ENCODE data around the gene MEPE. TPM values are rescaled to one million over a fixed set of nuclear protein-coding genes. Genes with fewer than 3 reads are reported as not detected.
A peak's percentile ranks its signal among the peaks of the same experiment; 100 is the strongest.

Gene MEPE
- total RNA-seq, 1 donor from 2014 or later = not detected

DNA sequence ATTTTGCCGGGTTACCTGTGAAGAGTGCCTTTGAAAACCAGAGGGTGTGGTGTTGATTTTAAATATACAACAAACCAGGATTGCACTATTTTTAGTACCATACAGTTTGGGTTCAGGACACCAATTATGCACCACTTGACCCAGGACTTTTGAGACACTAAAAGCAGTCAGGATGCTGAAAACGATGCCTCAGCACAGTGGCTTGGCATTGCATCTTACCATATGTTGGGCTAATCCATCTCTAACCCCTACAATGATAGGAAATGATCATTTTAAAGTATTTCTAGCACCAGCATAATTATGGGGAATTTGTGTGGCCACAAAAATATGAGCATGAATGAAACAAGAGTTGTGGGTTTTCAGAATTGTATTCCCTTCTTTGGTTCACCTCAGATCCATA, 29.3 kb upstream of the MEPE start:
- TF ChIP-seq, protein P1, sequence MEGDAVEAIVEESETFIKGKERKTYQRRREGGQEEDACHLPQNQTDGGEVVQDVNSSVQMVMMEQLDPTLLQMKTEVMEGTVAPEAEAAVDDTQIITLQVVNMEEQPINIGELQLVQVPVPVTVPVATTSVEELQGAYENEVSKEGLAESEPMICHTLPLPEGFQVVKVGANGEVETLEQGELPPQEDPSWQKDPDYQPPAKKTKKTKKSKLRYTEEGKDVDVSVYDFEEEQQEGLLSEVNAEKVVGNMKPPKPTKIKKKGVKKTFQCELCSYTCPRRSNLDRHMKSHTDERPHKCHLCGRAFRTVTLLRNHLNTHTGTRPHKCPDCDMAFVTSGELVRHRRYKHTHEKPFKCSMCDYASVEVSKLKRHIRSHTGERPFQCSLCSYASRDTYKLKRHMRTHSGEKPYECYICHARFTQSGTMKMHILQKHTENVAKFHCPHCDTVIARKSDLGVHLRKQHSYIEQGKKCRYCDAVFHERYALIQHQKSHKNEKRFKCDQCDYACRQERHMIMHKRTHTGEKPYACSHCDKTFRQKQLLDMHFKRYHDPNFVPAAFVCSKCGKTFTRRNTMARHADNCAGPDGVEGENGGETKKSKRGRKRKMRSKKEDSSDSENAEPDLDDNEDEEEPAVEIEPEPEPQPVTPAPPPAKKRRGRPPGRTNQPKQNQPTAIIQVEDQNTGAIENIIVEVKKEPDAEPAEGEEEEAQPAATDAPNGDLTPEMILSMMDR (IDR thresholded peaks at IDR 0.05; ENCODE audit: insufficient read depth, low read length, severe bottlenecking) = no peak
- no peaks in the 10 kb centered on the region for H3K36me3 ChIP-seq (ENCODE audit: control insufficient read depth, insufficient read depth, low read length)
- FAIRE-seq (no peak), DNase-seq (ENCODE audit: low read depth) (no peak)
- no peak overlapping the region for H3K4me3 ChIP-seq (ENCODE audit: low read depth, low read length)
- H3K27me3 ChIP-seq (ENCODE audit: control insufficient read depth, insufficient read depth, low read length) = no peaks in the 10 kb centered on the region

DNA sequence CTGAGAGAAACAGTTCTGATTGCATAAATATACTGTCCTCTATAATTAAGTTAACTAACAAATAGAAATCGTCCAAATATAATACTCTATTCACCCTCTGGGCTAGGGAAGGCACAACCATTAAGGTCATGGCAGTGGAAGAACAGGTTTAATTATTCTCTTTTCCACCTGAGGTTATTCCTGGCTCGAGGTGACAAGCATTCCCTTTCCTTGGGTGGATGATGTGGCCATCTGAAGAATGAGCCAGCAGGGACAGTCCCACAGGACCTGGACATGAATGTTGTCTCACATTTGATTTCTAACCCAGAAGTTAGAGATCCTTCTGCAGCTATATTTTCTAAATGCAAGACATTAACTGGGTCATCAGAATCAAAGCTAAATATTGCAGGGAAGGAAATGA, 27.9 kb upstream of the MEPE start:
- FAIRE-seq = no peak
- TF ChIP-seq, protein P1 (IDR thresholded peaks at IDR 0.05; ENCODE audit: insufficient read depth, low read length, severe bottlenecking) = no peak
- DNase-seq (ENCODE audit: low read depth) = no peak
- Histone ChIP-seq H3K36me3 (ENCODE audit: control insufficient read depth, insufficient read depth, low read length) (no peaks in the 10 kb centered on the region), H3K27me3 (ENCODE audit: control insufficient read depth, insufficient read depth, low read length) (no peaks in the 10 kb centered on the region), H3K4me3 (ENCODE audit: low read depth, low read length) (no peak overlapping the region)

DNA sequence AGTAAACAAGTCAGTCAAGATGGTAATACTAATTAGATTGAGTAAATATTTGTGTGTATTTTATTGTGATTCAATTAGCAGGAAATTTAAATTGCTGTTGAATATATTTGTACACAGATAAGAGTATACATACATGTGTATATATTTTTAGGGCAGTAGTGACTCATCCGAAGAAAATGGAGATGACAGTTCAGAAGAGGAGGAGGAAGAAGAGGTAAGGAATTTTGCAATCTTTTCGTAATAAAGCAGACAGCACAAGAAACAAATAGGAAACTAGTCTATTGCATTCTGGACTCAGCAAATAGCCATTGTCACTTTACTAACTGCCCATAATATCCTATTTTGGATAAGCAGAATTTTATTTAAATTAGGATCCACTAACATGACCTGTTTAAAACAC, 26.8 kb upstream of the MEPE start:
- DNase-seq (ENCODE audit: low read depth) (peak; percentile 61), FAIRE-seq (no peak)
- H3K36me3 ChIP-seq (ENCODE audit: control insufficient read depth, insufficient read depth, low read length) = no peaks in the 10 kb centered on the region
- H3K4me3 ChIP-seq (ENCODE audit: low read depth, low read length) = no peak overlapping the region
- H3K27me3 ChIP-seq (ENCODE audit: control insufficient read depth, insufficient read depth, low read length) = no peaks in the 10 kb centered on the region
- TF ChIP-seq, protein P1 (IDR thresholded peaks at IDR 0.05; ENCODE audit: insufficient read depth, low read length, severe bottlenecking) = no peak

DNA sequence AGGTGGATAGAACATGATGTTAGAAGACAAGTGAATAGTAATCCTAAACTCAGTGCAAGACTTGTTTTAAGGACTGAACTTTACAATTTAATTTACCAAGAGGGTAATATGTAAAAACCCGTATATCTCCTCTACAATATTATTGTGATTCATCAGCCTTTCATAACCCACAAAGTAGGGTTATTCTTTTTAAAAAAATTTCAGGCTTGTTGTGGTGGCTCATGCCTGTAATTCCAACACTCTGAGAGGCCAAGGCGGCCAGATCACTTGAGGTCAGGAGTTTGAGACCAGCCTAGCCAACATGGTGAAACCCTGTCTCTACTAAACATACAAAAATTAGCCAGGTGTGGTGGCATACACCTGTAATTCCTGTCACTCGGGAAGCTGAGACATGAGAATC, 26.2 kb upstream of the MEPE start:
- no peaks in the 10 kb centered on the region for H3K36me3 ChIP-seq (ENCODE audit: control insufficient read depth, insufficient read depth, low read length)
- H3K27me3 ChIP-seq (ENCODE audit: control insufficient read depth, insufficient read depth, low read length) = no peaks in the 10 kb centered on the region
- DNase-seq (ENCODE audit: low read depth) (peak; percentile 10), FAIRE-seq (no peak)
- no peak overlapping the region for H3K4me3 ChIP-seq (ENCODE audit: low read depth, low read length)
- TF ChIP-seq, protein P1 (IDR thresholded peaks at IDR 0.05; ENCODE audit: insufficient read depth, low read length, severe bottlenecking) = no peak

DNA sequence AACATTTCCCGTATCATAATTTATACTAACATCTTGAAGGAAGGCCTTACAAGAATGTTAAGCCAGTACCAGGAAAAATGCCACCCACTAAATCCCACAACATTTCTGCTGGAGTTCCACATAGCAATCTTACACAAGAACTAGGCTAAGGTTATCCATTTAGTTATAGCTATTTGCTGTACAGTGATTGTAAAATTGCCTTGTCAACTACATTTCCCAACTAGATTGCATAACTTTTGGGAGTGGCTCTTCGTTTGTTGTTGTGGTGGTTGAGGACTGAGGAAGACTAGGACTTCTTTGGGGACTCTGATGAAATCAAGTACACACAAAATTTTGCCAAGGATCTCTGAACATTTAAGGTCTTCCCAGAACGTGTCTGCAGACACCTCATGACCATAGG, 25.4 kb upstream of the MEPE start:
- DNase-seq (ENCODE audit: low read depth) = peak; percentile 45

DNA sequence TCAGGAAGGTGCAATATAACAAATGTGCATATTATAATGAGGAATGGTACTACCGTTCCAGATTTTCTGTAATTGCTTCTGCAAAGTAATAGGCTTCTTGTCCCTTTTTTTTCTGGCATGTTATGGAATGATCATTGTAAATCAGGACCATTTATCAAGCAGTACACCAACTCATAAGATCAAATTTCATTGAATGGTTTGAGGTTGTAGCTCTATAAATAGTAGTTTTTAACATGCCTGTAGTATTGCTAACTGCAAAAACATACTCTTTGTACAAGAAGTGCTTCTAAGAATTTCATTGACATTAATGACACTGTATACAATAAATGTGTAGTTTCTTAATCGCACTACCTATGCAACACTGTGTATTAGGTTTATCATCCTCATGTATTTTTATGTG, 20.8 kb upstream of the MEPE start:
- no peak for FAIRE-seq
- DNase-seq (ENCODE audit: low read depth) = no peak
- Histone ChIP-seq H3K36me3 (ENCODE audit: control insufficient read depth, insufficient read depth, low read length) (no peaks in the 10 kb centered on the region), H3K4me3 (ENCODE audit: low read depth, low read length) (no peak overlapping the region), H3K27me3 (ENCODE audit: control insufficient read depth, insufficient read depth, low read length) (no peaks in the 10 kb centered on the region)
- TF ChIP-seq, protein P1 (IDR thresholded peaks at IDR 0.05; ENCODE audit: insufficient read depth, low read length, severe bottlenecking) = no peak

More for the DNA sequence above, 25.4 kb upstream of the MEPE start:
- Histone ChIP-seq H3K36me3 (ENCODE audit: control insufficient read depth, insufficient read depth, low read length) (no peaks in the 10 kb centered on the region), H3K4me3 (ENCODE audit: low read depth, low read length) (no peak overlapping the region), H3K27me3 (ENCODE audit: control insufficient read depth, insufficient read depth, low read length) (no peaks in the 10 kb centered on the region)
- no peak for FAIRE-seq
- TF ChIP-seq, protein P1 (IDR thresholded peaks at IDR 0.05; ENCODE audit: insufficient read depth, low read length, severe bottlenecking) = no peak
